Suppressor macrophage treated with lipopolysaccharide for 4 hours (primary cell): Measurements from ENCODE around the gene LIME1.
A peak's percentile ranks its signal among the peaks of the same experiment; 100 is the strongest.

Source experiments
- DNase-seq: peaks from one replicate; pipeline ENCODE4 v3.0.0-alpha.2; 2020

The LIME1 gene

GRCh38 chr20:63739130-63740069 is 2.9 kb downstream of the LIME1 start, which contains the start of gene SLC2A4RG:
Gene SLC2A4RG (plus strand): TSS chr20:63739776. CDS start chr20:63739913, 137 bp downstream.
- DNase-seq, result peak; percentile 93

- DNase-seq, result no peak
Observed at GRCh38 chr20:63740070-63740626, 3.7 kb downstream of the LIME1 start.

- DNase-seq, result peak; percentile 71
Observed at GRCh38 chr20:63740627-63741353, 4.3 kb downstream of the LIME1 start.

- DNase-seq, result no peak
Observed at GRCh38 chr20:63741354-63741675, 4.9 kb downstream of the LIME1 start.

- no peak for DNase-seq
Observed at GRCh38 chr20:63741676-63742380, 5.4 kb downstream of the LIME1 start.

- DNase-seq, result no peak
Observed at GRCh38 chr20:63742381-63743024, 6.0 kb downstream of the LIME1 start.

- DNase-seq, result no peak
Observed at GRCh38 chr20:63743210-63743970, 6.9 kb downstream of the LIME1 start.

- DNase-seq, result no peak
Observed at GRCh38 chr20:63744158-63744557, 7.7 kb downstream of the LIME1 start.

- no peak for DNase-seq
Observed at GRCh38 chr20:63744574-63745423, 8.3 kb downstream of the LIME1 start.

GRCh38 chr20:63745424-63745805 is 9.0 kb downstream of the LIME1 start:
- no peak for DNase-seq

- no peak for DNase-seq
Observed at GRCh38 chr20:63745961-63746731, 9.7 kb downstream of the LIME1 start.

- DNase-seq, result no peak
Observed at GRCh38 chr20:63746751-63747315, 10.4 kb downstream of the LIME1 start.

GRCh38 chr20:63747622-63748069 is 11.2 kb downstream of the LIME1 start:
- no peak for DNase-seq

- DNase-seq, result no peak
Observed at GRCh38 chr20:63748070-63748933, 11.8 kb downstream of the LIME1 start.

- DNase-seq, result no peak
Observed at GRCh38 chr20:63748934-63749270, 12.4 kb downstream of the LIME1 start.

- no peak for DNase-seq
Observed at GRCh38 chr20:63749597-63750508, 13.4 kb downstream of the LIME1 start.

GRCh38 chr20:63750807-63751470 is 14.5 kb downstream of the LIME1 start:
- DNase-seq, result no peak
